Stimulated activated CD8-positive, alpha-beta memory T cell treated with anti-CD3 and anti-CD28 coated beads, Interleukin-7, amount 100 ng/mL, for 24 hours (primary cell): ENCODE data around the gene TXNL1.
"Not testable (repeated sequence)": the region's sequence is repeated elsewhere in the genome, so short reads cannot be mapped to it uniquely, and the experiment has no call there.

Source experiments
- DNase-seq: peaks from one replicate; pipeline ENCODE4 v3.0.0-alpha.2; 2020; ENCODE audit warnings: low read depth

TXNL1 gene

GRCh38 chr18:56645415-56646016, 7.1 kb upstream of the TXNL1 start:
- DNase-seq = no peak

GRCh38 chr18:56643381-56643780, 5.0 kb upstream of the TXNL1 start:
- DNase-seq = no peak

GRCh38 chr18:56641714-56642337, 3.4 kb upstream of the TXNL1 start:
- DNase-seq = no peak

- DNase-seq = no peak
These were observed 1.2 kb upstream of the TXNL1 start for GRCh38 chr18:56639571-56639970.

- no peak for DNase-seq
These were observed 651 bp upstream of the TXNL1 start for GRCh38 chr18:56639104-56639381.

GRCh38 chr18:56637711-56638231, 621 bp downstream of the TXNL1 start:
- DNase-seq = no peak

- no peak for DNase-seq
These were observed 1.2 kb downstream of the TXNL1 start for GRCh38 chr18:56637176-56637575.

- DNase-seq = no peak
These were observed 3.4 kb downstream of the TXNL1 start for GRCh38 chr18:56635007-56635406.

GRCh38 chr18:56632070-56633022, 6.0 kb downstream of the TXNL1 start:
- no peak for DNase-seq

- no peak for DNase-seq
These were observed 10.4 kb downstream of the TXNL1 start for GRCh38 chr18:56627991-56628390.

- DNase-seq = no peak
These were observed 22.5 kb downstream of the TXNL1 start for GRCh38 chr18:56615738-56616520.

GRCh38 chr18:56606618-56607017, 31.8 kb downstream of the TXNL1 start:
- no peak for DNase-seq

- no peak for DNase-seq
These were observed 40.0 kb downstream of the TXNL1 start for GRCh38 chr18:56598422-56598821.

GRCh38 chr18:56593906-56594305, 44.5 kb downstream of the TXNL1 start:
- no peak for DNase-seq

- DNase-seq = no peak
These were observed 58.4 kb downstream of the TXNL1 start for GRCh38 chr18:56580026-56580425.

- DNase-seq = no peak
These were observed 58.9 kb downstream of the TXNL1 start for GRCh38 chr18:56579451-56579850.

- DNase-seq = no peak
These were observed 61.4 kb downstream of the TXNL1 start for GRCh38 chr18:56576826-56577573.

- DNase-seq = no peak
These were observed 62.4 kb downstream of the TXNL1 start for GRCh38 chr18:56575819-56576663.

- DNase-seq = no peak
These were observed 63.5 kb downstream of the TXNL1 start for GRCh38 chr18:56574861-56575260.

- DNase-seq = not testable (repeated sequence)
These were observed 66.1 kb downstream of the TXNL1 start for GRCh38 chr18:56572267-56572666.

GRCh38 chr18:56570978-56571377, 67.4 kb downstream of the TXNL1 start:
- DNase-seq = no peak
